Skin epidermis (tissue), 12 donors: ENCODE data around the gene COPE.

Experiments
- H3K27ac ChIP-seq, 21 experiments: fragments of 200-600 bp; sonication (generic) in 11 of 21; one replicate each; pipeline ENCODE4 v1.5.0; 2020; ENCODE audit warnings: mild to moderate bottlenecking in 3 of 21, inconsistent platforms in 2 of 21, moderate library complexity in 2 of 21
- H3K4me3 ChIP-seq, 7 experiments: fragments of 200-600 bp; sonication (generic) in 2 of 7; one replicate each; pipeline ENCODE4 v1.5.0; 2020; ENCODE audit warnings: inconsistent platforms in 2 of 7, mild to moderate bottlenecking in 2 of 7, moderate library complexity in 1 of 7

Gene COPE

GRCh38 chr19:18871543-18871942, 47.6 kb downstream of the COPE start:
- Histone ChIP-seq H3K4me3 (no peak overlapping the region), H3K27ac (no peak overlapping the region)

GRCh38 chr19:18870531-18871172, 48.5 kb downstream of the COPE start:
- H3K27ac ChIP-seq = no peak overlapping the region
- H3K4me3 ChIP-seq = no peak overlapping the region

- no peak overlapping the region for H3K27ac ChIP-seq
- H3K4me3 ChIP-seq = no peak overlapping the region
Observed at GRCh38 chr19:18869781-18870530, 49.2 kb downstream of the COPE start.

DNA sequence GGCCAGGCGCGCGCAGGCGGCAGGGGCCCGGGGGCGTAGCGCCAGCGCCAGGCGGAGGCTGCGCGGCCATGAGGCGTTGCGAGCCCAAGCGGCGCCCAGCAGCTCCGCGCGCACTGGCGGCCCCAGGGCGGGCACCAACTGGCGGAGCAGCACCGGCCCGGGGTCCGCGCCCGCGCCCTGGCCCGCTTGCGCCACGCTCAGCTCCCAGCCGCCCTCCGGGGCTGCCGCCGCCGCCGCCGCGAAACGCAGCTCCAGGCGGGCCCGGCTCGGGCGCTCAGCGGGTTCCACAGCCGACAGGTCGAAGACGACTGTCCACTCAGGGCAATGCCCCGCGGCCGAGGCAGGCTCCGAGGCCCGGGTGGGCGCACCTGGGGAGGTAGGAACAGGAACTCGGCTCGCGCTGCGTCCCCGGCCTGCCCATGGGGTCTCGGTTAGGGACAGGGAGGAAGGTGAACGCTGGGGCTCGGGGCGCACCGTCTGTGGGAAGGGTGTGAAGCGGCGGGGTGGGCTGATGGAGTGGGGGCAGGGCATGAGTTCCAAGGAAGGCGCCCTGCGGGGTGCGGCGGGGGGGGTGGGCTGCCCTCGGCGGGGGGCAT, 50.1 kb downstream of the COPE start:
- Histone ChIP-seq H3K4me3 (peak overlapping the region in 1 of 7 experiments; percentile 33), H3K27ac (no peak overlapping the region)

- H3K4me3 ChIP-seq = peak overlapping the region in 1 of 7 experiments; percentile 33
- H3K27ac ChIP-seq = no peak overlapping the region
Observed at GRCh38 chr19:18868380-18869022, 50.7 kb downstream of the COPE start.

DNA sequence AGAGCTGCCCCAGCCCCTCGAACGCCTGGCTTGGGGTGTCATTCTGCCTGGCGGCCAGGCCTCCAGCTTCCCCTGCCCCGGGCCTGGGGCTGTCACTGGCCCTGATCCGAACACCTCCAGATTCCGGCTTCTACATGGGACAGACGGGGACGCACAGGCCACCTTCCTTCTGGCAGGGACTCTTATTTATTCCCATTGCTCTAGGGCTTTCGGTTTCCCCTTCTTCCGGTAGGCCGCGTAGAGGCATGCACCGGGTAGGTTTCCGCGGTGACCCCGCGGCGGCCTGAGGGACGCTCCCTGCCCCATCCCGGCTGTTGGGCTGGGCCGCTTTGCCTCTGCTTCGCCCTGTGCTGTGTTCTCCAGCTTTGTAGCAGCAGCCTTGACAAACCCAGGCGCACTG, 51.4 kb downstream of the COPE start:
- Histone ChIP-seq H3K4me3 (no peak overlapping the region), H3K27ac (no peak overlapping the region)

DNA sequence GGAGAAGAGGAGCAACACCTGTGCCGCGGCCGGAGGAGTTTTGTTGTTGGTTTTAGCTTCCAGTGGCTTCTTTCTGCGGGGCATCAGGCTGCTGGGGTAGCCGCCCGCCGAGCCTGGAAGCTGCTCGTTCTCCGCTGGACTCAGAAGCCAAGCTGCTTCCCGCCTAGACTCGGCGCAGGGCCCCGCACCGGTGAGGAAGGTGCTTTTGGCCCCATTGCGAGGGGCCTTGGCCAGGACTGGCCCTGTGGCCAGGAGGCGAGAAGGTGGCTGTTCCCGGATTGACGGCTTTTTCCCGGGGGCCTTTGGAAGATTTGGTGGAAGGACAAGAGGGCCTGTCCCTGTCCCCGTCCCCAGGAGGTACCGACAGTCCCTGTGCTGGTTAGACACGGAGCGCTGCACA, 52.0 kb downstream of the COPE start:
- H3K27ac ChIP-seq = no peak overlapping the region
- no peak overlapping the region for H3K4me3 ChIP-seq

- H3K4me3 ChIP-seq = no peak overlapping the region
- no peak overlapping the region for H3K27ac ChIP-seq
Observed at GRCh38 chr19:18866800-18867123, 52.4 kb downstream of the COPE start.

GRCh38 chr19:18865973-18866799, 53.0 kb downstream of the COPE start:
- Histone ChIP-seq H3K4me3 (no peak overlapping the region), H3K27ac (no peak overlapping the region)

DNA sequence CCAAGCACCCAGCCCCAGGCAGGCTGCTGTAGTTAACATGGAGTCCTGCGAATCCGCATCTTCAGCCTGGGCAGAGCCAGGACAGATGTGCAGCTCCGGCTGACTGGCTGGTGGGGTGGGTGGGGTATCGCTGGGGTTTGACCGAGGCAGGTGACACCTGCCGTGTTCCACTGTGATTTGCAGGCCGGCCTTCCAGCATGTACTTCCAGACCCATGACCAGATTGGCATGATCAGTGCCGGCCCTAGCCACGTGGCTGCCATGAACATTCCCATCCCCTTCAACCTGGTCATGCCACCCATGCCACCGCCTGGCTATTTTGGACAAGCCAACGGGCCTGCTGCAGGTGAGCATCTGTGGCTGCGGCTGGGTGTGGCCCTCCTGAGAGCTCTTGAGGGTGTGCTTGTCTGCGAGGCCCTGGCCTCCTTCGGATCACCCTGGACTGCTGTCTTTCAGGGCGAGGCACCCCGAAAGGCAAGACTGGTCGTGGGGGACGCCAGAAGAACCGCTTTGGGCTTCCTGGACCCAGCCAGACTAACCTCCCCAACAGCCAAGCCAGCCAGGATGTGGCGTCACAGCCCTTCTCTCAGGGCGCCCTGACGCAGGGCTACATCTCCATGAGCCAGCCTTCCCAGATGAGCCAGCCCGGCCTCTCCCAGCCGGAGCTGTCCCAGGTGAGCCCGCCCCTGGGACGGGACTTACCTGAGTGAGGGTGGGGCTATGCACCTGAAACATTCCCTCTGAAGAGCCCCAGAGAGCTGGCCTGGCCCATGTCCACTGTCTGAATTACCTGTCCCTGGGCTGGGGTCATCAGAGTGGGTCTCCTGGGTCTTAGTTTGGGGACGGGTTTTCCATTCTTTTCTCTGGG, 53.8 kb downstream of the COPE start:
- H3K4me3 ChIP-seq = no peak overlapping the region
- H3K27ac ChIP-seq = no peak overlapping the region

DNA sequence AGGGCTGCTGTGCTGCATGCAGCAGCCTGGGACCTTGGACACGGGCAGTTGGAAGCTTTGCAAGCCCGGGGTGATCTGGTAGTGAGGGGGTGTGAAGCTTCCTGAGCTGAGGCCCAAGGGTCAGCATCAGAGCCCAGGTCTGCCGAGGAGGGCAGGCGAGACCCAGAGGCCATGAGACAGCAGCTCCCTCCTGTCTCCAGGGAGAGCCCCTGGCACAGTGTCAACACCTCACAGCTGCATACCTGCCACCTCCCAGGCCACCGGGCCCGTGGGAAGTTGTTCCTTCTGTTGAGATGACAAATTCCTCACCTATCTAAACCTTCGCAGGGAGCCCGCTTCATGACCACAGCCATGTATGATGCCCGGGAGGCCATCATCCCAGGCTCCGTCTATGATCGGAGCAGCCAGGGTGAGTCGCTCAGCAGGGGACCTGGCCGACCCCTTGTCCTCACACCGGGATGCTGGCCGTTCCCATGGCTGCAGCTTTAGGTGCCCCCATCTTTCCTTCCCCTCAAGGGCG, 55.3 kb downstream of the COPE start:
- Histone ChIP-seq H3K27ac (no peak overlapping the region), H3K4me3 (no peak overlapping the region)

- no peak overlapping the region for H3K27ac ChIP-seq
- no peak overlapping the region for H3K4me3 ChIP-seq
Observed at GRCh38 chr19:18862976-18863842, 56.0 kb downstream of the COPE start.

DNA sequence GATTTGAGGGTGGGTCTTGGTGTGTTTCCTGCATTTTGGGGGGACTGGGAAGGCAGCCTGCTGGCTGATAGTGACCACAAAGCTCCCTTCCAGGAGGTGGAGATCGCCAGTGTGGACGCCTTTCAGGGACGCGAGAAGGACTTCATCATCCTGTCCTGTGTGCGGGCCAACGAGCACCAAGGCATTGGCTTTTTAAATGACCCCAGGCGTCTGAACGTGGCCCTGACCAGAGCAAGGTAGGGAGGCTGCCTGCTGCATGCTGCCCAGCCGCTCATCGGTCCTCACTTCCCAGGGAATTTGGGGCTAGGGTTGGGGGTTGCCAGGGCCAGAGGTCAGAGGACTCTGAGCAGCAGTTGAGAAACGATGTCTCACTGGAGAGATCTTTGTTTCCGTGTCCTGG, 57.3 kb downstream of the COPE start:
- Histone ChIP-seq H3K4me3 (no peak overlapping the region), H3K27ac (no peak overlapping the region)

DNA sequence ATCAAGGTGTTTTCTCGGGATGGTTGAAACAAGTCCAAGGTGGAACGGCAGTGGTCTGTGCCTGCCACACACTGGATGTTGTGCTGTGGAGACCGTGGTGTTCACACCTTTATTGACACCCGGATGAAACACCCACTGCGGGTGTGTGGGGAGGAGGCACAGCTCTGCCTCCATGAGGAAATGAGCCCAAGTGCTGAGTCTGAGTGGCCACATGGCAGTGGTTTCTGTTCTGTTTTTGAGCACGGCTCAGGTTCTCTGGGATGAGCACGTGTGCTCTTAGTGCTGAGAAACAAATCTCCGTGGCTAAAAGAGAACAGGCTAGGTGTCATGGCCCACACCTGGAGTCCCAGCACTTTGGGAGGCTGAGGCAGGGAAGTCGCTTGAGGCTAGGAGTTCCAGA, 58.0 kb downstream of the COPE start:
- no peak overlapping the region for H3K27ac ChIP-seq
- H3K4me3 ChIP-seq = no peak overlapping the region

DNA sequence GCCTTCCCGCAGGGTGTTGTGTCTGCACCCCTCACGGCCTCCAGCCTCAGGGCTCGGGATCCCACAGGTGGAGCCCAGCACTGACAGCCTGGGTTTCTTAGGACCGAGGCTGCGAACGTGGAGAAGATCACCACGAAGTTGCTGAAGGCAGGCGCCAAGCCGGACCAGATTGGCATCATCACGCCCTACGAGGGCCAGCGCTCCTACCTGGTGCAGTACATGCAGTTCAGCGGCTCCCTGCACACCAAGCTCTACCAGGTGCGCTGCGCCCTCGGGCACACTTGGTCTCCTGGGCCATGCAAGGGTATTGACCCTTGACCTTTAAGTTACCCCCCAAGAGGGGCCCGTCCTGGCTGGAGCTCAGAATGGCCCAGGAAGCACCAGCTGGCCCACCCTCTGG, 58.5 kb downstream of the COPE start:
- no peak overlapping the region for H3K27ac ChIP-seq
- H3K4me3 ChIP-seq = no peak overlapping the region

GRCh38 chr19:18860302-18860700, 58.9 kb downstream of the COPE start:
- H3K4me3 ChIP-seq = no peak overlapping the region
- H3K27ac ChIP-seq = no peak overlapping the region

DNA sequence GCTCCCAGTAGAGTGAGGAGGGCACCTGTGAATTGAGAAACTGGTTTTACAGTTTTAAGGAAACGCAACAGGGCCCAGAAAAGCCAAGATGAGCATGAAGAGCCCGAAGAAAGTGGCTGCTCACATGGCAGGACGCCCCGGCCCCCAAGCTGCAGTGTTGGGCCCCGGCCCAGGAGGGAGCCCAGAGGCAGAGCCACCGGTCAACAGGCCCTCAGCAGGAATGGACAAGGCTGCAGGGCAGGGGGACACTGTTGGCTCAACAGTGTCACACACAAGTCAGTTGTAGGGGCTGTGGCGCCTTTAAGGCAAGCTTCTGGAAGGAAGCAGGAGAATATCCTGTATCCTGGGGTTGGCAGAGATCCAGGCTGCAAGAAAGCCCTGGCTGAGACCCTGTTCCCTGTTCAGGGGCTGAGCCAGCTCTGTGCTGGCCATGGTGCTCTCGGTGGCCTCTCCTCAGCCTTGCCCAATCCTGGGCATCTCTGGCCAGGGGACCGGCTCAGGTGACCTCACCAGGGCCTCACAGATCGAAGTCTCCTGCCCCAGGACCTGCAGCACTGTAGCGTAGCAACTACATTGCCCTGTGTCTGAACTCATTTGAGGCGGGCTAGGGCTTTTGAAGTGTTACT, 59.4 kb downstream of the COPE start:
- H3K27ac ChIP-seq = no peak overlapping the region
- no peak overlapping the region for H3K4me3 ChIP-seq
